HG02610 (cell line): ENCODE data around the gene ARHGEF4.
"Not testable (repeated sequence)": the region's sequence is repeated elsewhere in the genome, so short reads cannot be mapped to it uniquely, and the experiment has no call there.

Experiments
- ATAC-seq: cut with Tn5 transposase; IDR thresholded peaks from one replicate; pipeline ENCODE4 v1.9.1; 2021; ENCODE audit warnings: mild to moderate bottlenecking, moderate library complexity; ENCODE audit not compliant: unreplicated experiment

Gene ARHGEF4

DNA sequence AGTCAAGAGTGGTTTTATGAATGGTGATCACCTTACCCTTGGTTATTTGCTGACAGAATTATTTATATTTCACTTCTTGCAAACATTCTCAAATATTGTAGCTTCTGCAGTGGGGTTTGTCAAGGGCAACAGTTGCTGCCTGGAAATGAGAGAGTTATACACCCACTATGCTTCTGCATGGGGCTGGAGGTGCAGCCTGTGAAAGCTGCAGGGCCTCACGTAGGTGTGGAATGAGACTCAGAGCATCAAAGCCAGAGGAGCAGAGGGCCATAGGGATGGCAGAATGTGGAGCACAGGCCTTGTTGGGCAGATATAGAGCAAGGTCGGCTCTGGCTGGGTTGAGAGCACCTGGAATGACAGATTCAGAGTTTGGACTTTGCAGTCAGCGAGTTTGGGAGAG lies 128.2 kb downstream of the ARHGEF4 start:
- ATAC-seq, result no peak

DNA sequence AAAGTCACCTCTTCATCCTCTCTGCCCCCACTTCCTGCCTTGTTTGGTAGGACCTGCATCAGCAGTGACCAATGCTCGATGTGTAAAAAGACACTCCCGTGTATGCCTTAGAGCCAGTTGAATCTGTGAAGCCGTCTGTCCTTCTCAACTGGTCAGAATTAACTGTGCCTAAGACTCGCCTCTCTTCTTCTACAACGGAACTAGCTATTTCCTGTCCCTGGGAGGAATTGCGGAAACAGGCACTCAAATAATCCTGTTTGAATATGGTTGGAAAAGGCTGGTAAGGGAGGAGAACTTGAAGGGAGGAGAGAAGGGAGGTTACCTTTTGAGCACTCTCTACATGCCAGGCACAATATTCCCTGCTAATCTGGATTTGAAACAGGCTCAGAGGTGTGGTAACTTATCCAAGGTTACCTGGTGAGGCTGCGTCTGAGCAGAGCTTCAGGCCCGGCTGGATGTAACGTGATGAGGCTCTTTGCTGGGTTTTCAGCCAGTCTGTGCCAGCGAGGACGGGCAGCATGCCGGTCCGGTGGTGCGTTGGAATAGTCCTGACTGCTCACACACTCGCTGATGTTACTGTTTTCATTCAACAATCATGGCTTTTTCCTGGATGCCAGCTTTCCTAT lies 129.5 kb downstream of the ARHGEF4 start:
- ATAC-seq, result no peak

DNA sequence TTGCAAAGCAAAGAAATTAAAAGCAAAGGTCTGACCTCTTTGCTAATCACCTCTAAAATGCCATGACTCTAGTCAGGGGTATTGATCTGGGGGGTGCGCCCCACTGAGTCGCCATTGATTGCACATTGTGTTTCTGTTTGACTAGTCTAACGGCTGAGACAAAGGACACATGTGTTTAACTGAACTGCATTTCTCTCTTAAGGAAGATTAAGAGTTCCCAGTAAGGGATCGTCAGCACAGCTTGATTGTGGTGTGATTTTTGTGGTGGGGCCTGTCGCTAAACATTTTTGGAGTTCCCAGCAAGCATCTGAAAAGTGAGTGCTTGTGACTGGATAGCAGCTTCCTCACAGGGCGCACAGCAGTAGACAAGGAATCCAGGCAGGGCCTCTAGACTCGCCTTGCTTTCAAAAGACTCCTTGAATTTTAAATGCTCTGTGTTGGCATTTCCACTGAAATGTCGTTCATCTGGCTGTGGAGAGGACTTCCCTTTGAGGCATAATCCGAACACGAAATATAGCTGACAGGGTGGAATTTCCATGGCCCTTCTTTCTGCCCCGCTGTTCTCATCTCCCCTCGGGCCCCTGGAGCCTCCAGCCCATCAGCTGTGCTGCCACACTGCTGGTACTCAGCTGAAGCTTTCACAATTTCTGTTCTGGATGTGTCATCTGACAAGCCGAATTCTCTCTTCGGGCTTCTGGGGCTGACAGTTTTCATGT lies 130.2 kb downstream of the ARHGEF4 start:
- ATAC-seq, result no peak

DNA sequence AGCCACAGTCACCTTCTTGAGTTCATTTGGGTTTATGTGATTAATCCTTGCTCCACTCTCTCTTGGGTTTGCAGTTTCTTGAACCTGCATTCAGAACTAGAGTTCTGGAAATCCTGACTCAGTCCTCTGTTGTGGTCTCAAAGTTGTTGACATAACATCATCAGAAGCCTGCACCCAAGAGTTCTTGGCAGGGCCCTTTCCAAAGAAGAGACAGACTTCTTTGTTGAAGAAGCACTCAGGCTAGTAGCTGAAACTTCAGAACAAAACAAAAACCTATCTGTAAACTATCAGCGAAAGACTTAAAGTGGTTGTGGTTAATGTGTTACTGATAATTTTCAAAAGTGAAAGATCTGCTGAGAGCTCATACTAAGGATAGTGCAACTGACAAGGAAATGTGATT lies 135.7 kb downstream of the ARHGEF4 start:
- ATAC-seq, result no peak

DNA sequence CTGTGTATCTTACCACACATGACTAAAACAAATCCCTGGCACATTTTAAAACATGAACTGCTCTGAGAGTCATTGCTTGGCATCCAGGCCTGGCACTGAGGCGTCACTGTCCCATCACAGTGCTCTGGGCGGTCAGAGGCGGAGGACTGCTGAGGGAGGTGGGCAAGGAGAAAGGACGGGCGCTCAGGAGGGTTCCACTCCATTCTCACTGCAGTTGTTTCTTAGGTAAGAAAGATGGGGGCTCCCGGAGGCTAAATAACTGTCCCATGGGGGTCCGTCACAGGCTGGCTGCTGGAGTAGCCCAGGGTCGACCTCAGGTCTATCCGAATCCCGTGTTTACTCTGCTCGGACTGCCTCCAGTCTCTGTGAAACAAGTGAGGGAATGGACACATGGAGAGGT lies 139.0 kb downstream of the ARHGEF4 start:
- no peak for ATAC-seq

- ATAC-seq, result no peak
Observed at GRCh38 chr2:130976591-130977237, 140.0 kb downstream of the ARHGEF4 start.

GRCh38 chr2:130977461-130978050 lies 140.8 kb downstream of the ARHGEF4 start:
- no peak for ATAC-seq

DNA sequence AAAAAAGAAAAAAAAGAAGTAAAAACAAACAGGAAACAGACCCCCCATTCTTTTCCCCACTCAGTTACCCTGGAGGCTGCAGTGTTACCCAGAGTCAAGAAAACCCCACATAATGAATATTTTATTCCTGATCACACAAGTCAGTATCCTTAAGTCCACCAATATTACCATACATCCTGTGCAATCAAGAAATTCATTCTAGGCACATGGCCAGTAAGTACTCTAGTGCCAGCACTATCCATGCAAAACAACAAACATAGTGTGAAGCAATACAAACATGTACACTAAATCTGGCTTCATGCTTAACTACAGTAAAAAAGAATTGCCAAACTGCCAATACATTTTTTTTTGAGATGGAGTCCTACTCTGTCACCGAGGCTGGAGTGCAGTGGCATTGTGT lies 145.0 kb downstream of the ARHGEF4 start:
- no peak for ATAC-seq

- ATAC-seq, result no peak
Observed at GRCh38 chr2:130985206-130985780, 148.6 kb downstream of the ARHGEF4 start.

- no peak for ATAC-seq
Observed at GRCh38 chr2:130985831-130986649, 149.3 kb downstream of the ARHGEF4 start.

GRCh38 chr2:130986890-130987493 lies 150.3 kb downstream of the ARHGEF4 start:
- ATAC-seq, result no peak

GRCh38 chr2:130987519-130988425 lies 151.1 kb downstream of the ARHGEF4 start:
- no peak for ATAC-seq

DNA sequence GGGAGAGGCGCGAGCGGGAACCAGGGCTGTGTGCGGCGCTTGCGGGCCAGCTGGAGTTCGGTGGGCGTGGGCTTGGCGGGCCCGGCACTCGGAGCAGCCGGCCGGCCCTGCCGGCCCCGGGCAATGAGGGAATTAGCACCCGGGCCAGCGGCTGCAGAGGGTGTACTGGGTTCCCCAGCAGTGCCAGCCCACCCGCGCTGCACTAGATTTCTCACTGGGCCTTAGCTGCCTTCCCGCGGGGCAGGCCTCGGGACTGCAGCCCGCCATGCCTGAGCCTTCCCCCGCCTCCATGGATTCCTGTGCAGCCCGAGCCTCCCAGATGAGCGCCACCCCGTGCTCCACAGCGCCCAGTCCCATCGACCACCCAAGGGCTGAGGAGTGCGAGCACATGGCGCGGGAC lies 154.7 kb downstream of the ARHGEF4 start:
- not testable (repeated sequence) for ATAC-seq

DNA sequence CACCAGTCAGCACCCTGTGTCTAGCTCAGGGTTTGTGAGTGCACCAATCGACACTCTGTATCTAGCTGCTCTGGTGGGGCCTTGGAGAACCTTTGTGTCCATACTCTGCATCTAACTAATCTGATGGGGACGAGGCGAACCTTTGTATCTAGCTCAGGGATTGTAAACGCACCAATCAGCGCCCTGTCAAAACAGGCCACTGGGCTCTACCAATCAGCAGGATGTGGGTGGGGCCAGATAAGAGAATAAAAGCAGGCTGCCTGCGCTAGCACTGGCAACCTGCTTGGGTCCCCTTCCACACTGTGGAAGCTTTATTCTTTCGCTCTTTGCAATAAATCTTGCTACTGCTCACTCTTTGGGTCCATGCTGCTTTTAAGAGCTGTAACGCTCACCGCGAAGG lies 155.3 kb downstream of the ARHGEF4 start:
- ATAC-seq, result not testable (repeated sequence)

GRCh38 chr2:130996691-130997090 lies 160.0 kb downstream of the ARHGEF4 start:
- no peak for ATAC-seq

DNA sequence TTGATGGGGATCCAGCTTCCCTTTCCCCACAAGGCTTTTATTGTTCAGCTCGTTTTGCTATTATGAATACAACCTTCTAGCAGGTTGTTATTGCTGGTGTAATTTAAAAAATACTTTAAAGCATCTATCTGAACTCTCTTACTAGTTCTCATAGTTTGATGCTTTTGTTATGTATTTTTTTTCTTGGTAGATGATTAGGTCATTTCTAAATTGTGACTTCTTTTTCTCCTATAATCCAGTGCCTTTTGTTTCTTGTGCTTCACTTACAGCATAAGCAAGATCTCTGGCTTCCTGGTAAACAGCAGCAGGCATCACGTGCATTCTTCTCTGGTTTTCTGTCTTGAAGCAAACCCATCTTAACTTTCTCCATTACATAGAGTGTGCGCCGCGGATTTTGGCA lies 160.5 kb downstream of the ARHGEF4 start:
- ATAC-seq, result no peak

DNA sequence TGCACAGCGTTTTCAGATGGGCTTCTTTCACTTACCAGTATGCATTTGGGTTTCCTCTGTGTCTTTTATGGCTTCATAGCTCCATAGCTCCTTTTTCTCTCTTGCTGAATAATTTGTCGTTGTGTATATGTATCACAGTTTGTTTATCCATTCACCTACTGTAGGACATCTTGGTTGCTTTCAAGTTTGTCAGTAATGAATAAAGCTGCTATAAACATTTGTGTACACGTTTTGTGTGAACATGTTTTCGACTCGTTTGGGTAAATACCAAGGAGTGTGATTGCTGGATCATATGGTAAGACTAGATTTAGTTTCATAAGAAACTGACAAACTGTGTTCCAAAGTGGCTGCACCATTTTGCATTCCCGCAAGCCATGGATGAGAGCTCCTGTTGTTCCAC lies 161.8 kb downstream of the ARHGEF4 start:
- ATAC-seq, result no peak

- no peak for ATAC-seq
Observed at GRCh38 chr2:131004446-131005209, 167.9 kb downstream of the ARHGEF4 start.
